ENCODE results near the gene PITPNM3. TPM values are rescaled to one million over a fixed set of nuclear protein-coding genes. Genes with fewer than 3 reads are reported as not detected.
"Not testable (repeated sequence)": the region's sequence is repeated elsewhere in the genome, so short reads cannot be mapped to it uniquely, and the experiment has no call there.

Gene PITPNM3
- total and polyA plus RNA-seq, 2 of the 13 experiments (the other 11 are each of a cell fraction or from before 2014, with no cell fraction given): 0.13 to 0.29 TPM

GRCh38 chr17:6573982-6574686 is 17.8 kb upstream of the PITPNM3 start (continued):
- TF ChIP-seq GATAD1 (CRISPR knock-in tag; IDR thresholded peaks at IDR 0.05): no peak
- no peak for TF ChIP-seq ZNF230 (CRISPR knock-in tag; IDR thresholded peaks at IDR 0.05)
- TF ChIP-seq SRSF4 (IDR thresholded peaks at IDR 0.05; ENCODE audit: low read depth, low read length, poor library complexity, severe bottlenecking): no peak
- no peak for TF ChIP-seq ZFP36L2 (CRISPR knock-in tag; IDR thresholded peaks at IDR 0.05)

DNA sequence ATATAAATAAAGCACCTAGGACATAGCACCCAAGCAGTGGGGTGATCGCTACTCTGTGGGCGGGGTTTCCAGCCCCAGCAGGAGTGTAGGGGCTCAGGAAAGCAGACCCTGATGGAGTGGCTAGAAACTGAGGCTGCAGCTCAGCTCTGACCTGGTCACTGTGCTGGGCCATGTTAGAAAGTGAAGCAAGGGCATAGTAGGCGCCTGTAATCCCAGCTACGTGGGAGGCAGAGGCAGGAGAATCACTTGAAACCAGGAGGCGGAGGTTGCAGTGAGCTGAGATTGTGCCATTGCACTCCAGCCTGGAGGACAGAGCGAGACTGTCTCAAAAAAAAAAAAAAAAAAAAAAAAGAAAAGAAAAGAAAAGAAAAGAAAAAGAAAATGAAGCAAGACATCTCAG is 17.1 kb upstream of the PITPNM3 start:
- H3K4me2 ChIP-seq (ENCODE audit: low read depth, low read length); CTCF ChIA-PET (ENCODE audit: low intra/inter-chr PET ratio, low total read pairs): not testable (repeated sequence)

GRCh38 chr17:6572972-6573370 is 16.6 kb upstream of the PITPNM3 start:
- Histone ChIP-seq H3K4me3 (replicated peaks in 1 of 3; ENCODE audit: insufficient read depth in 1 of 3, low read depth in 2 of 3, low read length in 3 of 3) (no peak overlapping the region), H3K4me1 (ENCODE audit: insufficient read depth, low read length) (no peaks in the 10 kb centered on the region), H3K9ac (ENCODE audit: insufficient read depth, low read depth, low read length) (no peak overlapping the region), H3K9me3 (ENCODE audit: low read length) (no peaks in the 10 kb centered on the region), H3K79me2 (ENCODE audit: insufficient read depth, low read length) (no peaks in the 10 kb centered on the region), H3K36me3 (replicated peaks in 1 of 2; ENCODE audit: control insufficient read depth in 1 of 2, insufficient read depth in 2 of 2, low read length in 2 of 2) (peaks cover 4 to 5% of the 10 kb centered on the region in 2 experiments; a peak in 3 of 5 replicates), H3K27ac (ENCODE audit: extremely low read length, insufficient read depth, low read length) (no peak overlapping the region), H3K27me3 (ENCODE audit: control insufficient read depth in 1 of 2, insufficient read depth in 2 of 2, low read length in 2 of 2) (no peaks in the 10 kb centered on the region; a peak in 1 of 5 replicates), H2AFZ (ENCODE audit: low read length) (no peak overlapping the region), H3K4me2 (ENCODE audit: low read depth, low read length) (no peak overlapping the region), H4K20me1 (ENCODE audit: insufficient read depth, low read length) (no peaks in the 10 kb centered on the region)
- no peak for TF ChIP-seq ZNF724P (CRISPR knock-in tag; IDR thresholded peaks at IDR 0.05; ENCODE audit: borderline replicate concordance)
- TF ChIP-seq THAP9 (CRISPR knock-in tag; IDR thresholded peaks at IDR 0.05; ENCODE audit: borderline replicate concordance): no peak
- intact Hi-C loops (cut with micrococcal nuclease; ENCODE audit: unreplicated experiment) (no loop called here), in situ Hi-C loops (cut with HindIII; ENCODE audit: extremely low pct_ligation_motif_present, low pct_unique_long_range_greater_than_20kb) (no loop called here)
- FAIRE-seq (no peak), ATAC-seq (no peak), DNase-seq (ENCODE audit: low spot score) (no peak)
- no TSS peak for BruUV-seq (replicated peaks)
- POLR2A ChIA-PET: no interaction called here
- CTCF ChIA-PET (ENCODE audit: low intra/inter-chr PET ratio, low total read pairs): no interaction called here
- WGBS (ENCODE audit: low lambda C conversion rate): 100% methylated on average over 2 of the region's 8 CpGs

More for the DNA sequence above, 17.1 kb upstream of the PITPNM3 start:
- H2AFZ ChIP-seq (ENCODE audit: low read length); ATAC-seq; in situ Hi-C loops (cut with HindIII; ENCODE audit: extremely low pct_ligation_motif_present, low pct_unique_long_range_greater_than_20kb); H3K79me2 ChIP-seq (ENCODE audit: insufficient read depth, low read length); intact Hi-C loops (cut with micrococcal nuclease; ENCODE audit: unreplicated experiment); DNase-seq (ENCODE audit: low spot score); H3K4me1 ChIP-seq (ENCODE audit: insufficient read depth, low read length); BruUV-seq (replicated peaks); H3K36me3 ChIP-seq (replicated peaks in 1 of 2; ENCODE audit: control insufficient read depth in 1 of 2, insufficient read depth in 2 of 2, low read length in 2 of 2); H3K27ac ChIP-seq (ENCODE audit: extremely low read length, insufficient read depth, low read length); H4K20me1 ChIP-seq (ENCODE audit: insufficient read depth, low read length); H3K27me3 ChIP-seq (ENCODE audit: control insufficient read depth in 1 of 2, insufficient read depth in 2 of 2, low read length in 2 of 2); POLR2A ChIA-PET; H3K9me3 ChIP-seq (ENCODE audit: low read length); H3K4me3 ChIP-seq (replicated peaks in 1 of 3; ENCODE audit: insufficient read depth in 1 of 3, low read depth in 2 of 3, low read length in 3 of 3); FAIRE-seq; H3K9ac ChIP-seq (ENCODE audit: insufficient read depth, low read depth, low read length): not testable (repeated sequence)
- WGBS (ENCODE audit: low lambda C conversion rate): 96% methylated on average over 6 of the region's 6 CpGs

Measured in HepG2 (cell line).